NCI-H1694 treated with DMSO at 0.1 percent for 48 hours (cell line): Measurements from ENCODE around the gene KCNIP4.
"Not testable (repeated sequence)": the region's sequence is repeated elsewhere in the genome, so short reads cannot be mapped to it uniquely, and the experiment has no call there.

Experiments used
- DNase-seq: peaks from one replicate; lab custom pipeline; 2025; lab: John Stamatoyannopoulos, UW

The KCNIP4 gene

GRCh38 chr4:21948347-21949072 is at the start of gene KCNIP4:
KCNIP4 (minus strand) TSS chr4:21948772.
- DNase-seq = no peak

GRCh38 chr4:21996618-21997017 is 48.0 kb upstream of the KCNIP4 start:
- DNase-seq = not testable (repeated sequence)

GRCh38 chr4:21992330-21992729 is 43.8 kb upstream of the KCNIP4 start:
- DNase-seq = no peak

- DNase-seq = no peak
These were observed 43.0 kb upstream of the KCNIP4 start for GRCh38 chr4:21991562-21991961.

GRCh38 chr4:21991050-21991449 is 42.5 kb upstream of the KCNIP4 start:
- DNase-seq = no peak

GRCh38 chr4:21989351-21989750 is 40.8 kb upstream of the KCNIP4 start:
- no peak for DNase-seq

- no peak for DNase-seq
These were observed 37.7 kb upstream of the KCNIP4 start for GRCh38 chr4:21986307-21986706.

GRCh38 chr4:21982087-21982486 is 33.5 kb upstream of the KCNIP4 start:
- no peak for DNase-seq

GRCh38 chr4:21979196-21979595 is 30.6 kb upstream of the KCNIP4 start:
- DNase-seq = no peak

- no peak for DNase-seq
These were observed 27.6 kb upstream of the KCNIP4 start for GRCh38 chr4:21976166-21976565.

GRCh38 chr4:21973850-21974249 is 25.3 kb upstream of the KCNIP4 start:
- no peak for DNase-seq

- no peak for DNase-seq
These were observed 16.3 kb upstream of the KCNIP4 start for GRCh38 chr4:21964762-21965319.

GRCh38 chr4:21962691-21963090 is 14.1 kb upstream of the KCNIP4 start:
- no peak for DNase-seq

- DNase-seq = no peak
These were observed 12.2 kb upstream of the KCNIP4 start for GRCh38 chr4:21960793-21961192.

GRCh38 chr4:21954916-21955315 is 6.3 kb upstream of the KCNIP4 start:
- no peak for DNase-seq

- no peak for DNase-seq
These were observed 5.1 kb upstream of the KCNIP4 start for GRCh38 chr4:21953653-21954052.

- DNase-seq = no peak
These were observed 4.0 kb upstream of the KCNIP4 start for GRCh38 chr4:21952549-21952948.

GRCh38 chr4:21949073-21949457 is 493 bp upstream of the KCNIP4 start:
- DNase-seq = no peak

GRCh38 chr4:21947791-21948346 is 703 bp downstream of the KCNIP4 start:
- DNase-seq = no peak

- DNase-seq = no peak
These were observed 1.7 kb downstream of the KCNIP4 start for GRCh38 chr4:21946858-21947257.

GRCh38 chr4:21921526-21922180 is 26.9 kb downstream of the KCNIP4 start:
- DNase-seq = no peak

- no peak for DNase-seq
These were observed 32.8 kb downstream of the KCNIP4 start for GRCh38 chr4:21915761-21916160.

GRCh38 chr4:21901831-21902230 is 46.7 kb downstream of the KCNIP4 start:
- DNase-seq = no peak
